CD4-positive, alpha-beta T cell (primary cell): ENCODE measurements around the gene ANKRD65. TPM values are rescaled to one million over a fixed set of nuclear protein-coding genes. Genes with fewer than 3 reads are reported as not detected.

Experiments used
- ATAC-seq: fragments of 200-7000 bp; cut with Tn5 transposase; one replicate; pipeline ENCODE4 v1.10.0; 2022; ENCODE audit warnings: mild to moderate bottlenecking; ENCODE audit not compliant: poor library complexity
- CTCF ChIA-PET: fragments of 350-600 bp; sonication (Branson Sonifier 250); formaldehyde crosslinking; loops from one replicate; lab custom pipeline; 2021; ENCODE audit warnings: antibody characterized with exemption, inconsistent platforms; lab: Charles Lee
- POLR2A ChIA-PET: fragments of 350-600 bp; sonication (Branson Sonifier 250); formaldehyde crosslinking; loops from one replicate; lab custom pipeline; 2021; ENCODE audit warnings: antibody characterized with exemption, inconsistent platforms; lab: Charles Lee
- DNase-seq, 14 experiments: peaks; one replicate each; pipeline ENCODE4 v3.0.0-alpha.2; 2013 to 2020; ENCODE audit warnings: mixed read lengths in 2 of 14
- H3K27ac ChIP-seq, 2 donors: one replicate each; pipeline versions ENCODE4 v1.5.1 to v1.7.0; 2013; ENCODE audit warnings: low read length in 2 of 2, low read depth in 1 of 2, mild to moderate bottlenecking in 1 of 2
- H3K27me3 ChIP-seq, 2 experiments: 1 replicate in 1 of 2; 2 replicates in 1 of 2; pipeline versions ENCODE4 v1.6.1 to v1.7.0; 2013; ENCODE audit warnings: low read length in 2 of 2, control low read depth in 1 of 2, mild to moderate bottlenecking in 1 of 2, moderate library complexity in 1 of 2; ENCODE audit not compliant: insufficient read depth in 2 of 2, control insufficient read depth in 1 of 2
- H3K36me3 ChIP-seq: one replicate; pipeline ENCODE4 v1.6.1; 2013; ENCODE audit warnings: low read length, control low read depth; ENCODE audit not compliant: insufficient read depth
- H3K4me1 ChIP-seq: one replicate; pipeline ENCODE4 v1.6.1; 2013; ENCODE audit warnings: low read length, control low read depth; ENCODE audit not compliant: insufficient read depth
- H3K4me3 ChIP-seq: one replicate; pipeline ENCODE4 v1.5.1; 2013; ENCODE audit warnings: mild to moderate bottlenecking, low read length, moderate library complexity
- H3K9me3 ChIP-seq, 2 experiments: 1 replicate in 1 of 2; 2 replicates in 1 of 2; pipeline versions ENCODE4 v1.6.1 to v1.7.0; 2013; ENCODE audit warnings: low read length in 2 of 2, mild to moderate bottlenecking in 2 of 2, control low read depth in 1 of 2, moderate library complexity in 1 of 2; ENCODE audit not compliant: control insufficient read depth in 1 of 2, insufficient read depth in 1 of 2
- H3K27ac Mint-ChIP-seq: one replicate; pipeline ENCODE4 v1.8.0; 2020; ENCODE audit warnings: mixed read lengths
- H3K27me3 Mint-ChIP-seq: one replicate; pipeline ENCODE4 v1.8.0; 2021; ENCODE audit warnings: mixed read lengths
- H3K36me3 Mint-ChIP-seq: one replicate; pipeline ENCODE4 v1.8.0; 2021; ENCODE audit warnings: low read depth, mixed read lengths
- H3K4me1 Mint-ChIP-seq: one replicate; pipeline ENCODE4 v1.8.0; 2021; ENCODE audit warnings: low read depth, mixed read lengths
- H3K4me3 Mint-ChIP-seq: one replicate; pipeline ENCODE4 v1.8.0; 2020; ENCODE audit warnings: mild to moderate bottlenecking, mixed read lengths
- H3K9me3 Mint-ChIP-seq: one replicate; pipeline ENCODE4 v1.8.0; 2020; ENCODE audit warnings: mixed read lengths
- CTCF ChIP-seq: fragments of 200-600 bp; IDR thresholded peaks from one replicate; pipeline ENCODE4 v1.8.0; 2022; ENCODE audit warnings: antibody characterized with exemption, mild to moderate bottlenecking
- intact Hi-C, 2 experiments: fragments of 100-400 bp; cut with DNase I in 1 of 2; cut with micrococcal nuclease in 1 of 2; formaldehyde crosslinking; loops; one replicate each; pipeline versions ENCODE4 v1.15.1 to v1.9.0; 2023 to 2025; cut with DNase I, micrococcal nuclease
- total RNA-seq, 174 experiments: library from RNA in 2 of 174; stranded (reverse) in 2 of 174; gene quantifications; one replicate each; pipeline ENCODE4 v1.2.3 and lab custom pipeline; 2021 to 2026

ANKRD65 gene
- total RNA-seq, 2 experiments from 2014 or later = not detected

- no peaks in the 10 kb centered on the region for H3K9me3 Mint-ChIP-seq
- no peak for DNase-seq
- TF ChIP-seq CTCF = no peak
- H3K4me1 ChIP-seq = peaks cover under 1% of the 10 kb centered on the region
- intact Hi-C loops = no loop called here
- no peak overlapping the region for H3K27ac Mint-ChIP-seq
- no peak overlapping the region for H3K27ac ChIP-seq
- peaks cover 7% of the 10 kb centered on the region for H3K36me3 Mint-ChIP-seq
- no peak for ATAC-seq
- no peaks in the 10 kb centered on the region for H3K4me1 Mint-ChIP-seq
- ChIA-PET CTCF (no interaction called here), POLR2A (interaction anchor here (0.6 kb wide), 1 partner anchor 40 kb away, joined by 4 read pairs; the partner anchor contains the start of gene ANKRD65)
- no peak overlapping the region for H3K4me3 ChIP-seq
- no peaks in the 10 kb centered on the region for H3K27me3 Mint-ChIP-seq
- H3K9me3 ChIP-seq = no peaks in the 10 kb centered on the region
- no peaks in the 10 kb centered on the region for H3K27me3 ChIP-seq
- peaks cover 12% of the 10 kb centered on the region for H3K36me3 ChIP-seq
- no peak overlapping the region for H3K4me3 Mint-ChIP-seq
These were observed 39.8 kb downstream of the ANKRD65 start for GRCh38 chr1:1381294-1381693.

GRCh38 chr1:1380860-1381259, 40.2 kb downstream of the ANKRD65 start:
- POLR2A ChIA-PET = interaction anchor here (0.6 kb wide), 1 partner anchor 40 kb away, joined by 4 read pairs; the partner anchor contains the start of gene ANKRD65
- CTCF ChIA-PET = no interaction called here

GRCh38 chr1:1377540-1378205, 43.4 kb downstream of the ANKRD65 start:
- H3K27me3 ChIP-seq = no peaks in the 10 kb centered on the region
- ChIA-PET CTCF (no interaction called here), POLR2A (interaction anchor here (1.5 kb wide), 1 partner anchor 21 kb away, joined by 7 read pairs; the partner anchor contains the start of gene CCNL2)
- H3K4me3 ChIP-seq = no peak overlapping the region
- Mint-ChIP-seq H3K4me3 (no peak overlapping the region), H3K36me3 (peaks cover 10% of the 10 kb centered on the region), H3K27me3 (no peaks in the 10 kb centered on the region), H3K27ac (no peak overlapping the region), H3K9me3 (no peaks in the 10 kb centered on the region), H3K4me1 (peaks cover 19% of the 10 kb centered on the region)
- ATAC-seq (no peak), DNase-seq (no peak)
- peaks cover 8% of the 10 kb centered on the region for H3K36me3 ChIP-seq
- intact Hi-C loops = loop anchor here in 1 of 2 experiments (10.0 kb wide), 1 partner anchor 73 kb away; the partner anchor contains the start of genes ACAP3 and PUSL1
- no peak overlapping the region for H3K27ac ChIP-seq
- no peaks in the 10 kb centered on the region for H3K9me3 ChIP-seq
- TF ChIP-seq CTCF = no peak
- peaks cover 30% of the 10 kb centered on the region for H3K4me1 ChIP-seq

More at GRCh38 chr1:1380860-1381259, 40.2 kb downstream of the ANKRD65 start:
- H3K36me3 ChIP-seq = peaks cover 8% of the 10 kb centered on the region
- no peak for TF ChIP-seq CTCF
- Mint-ChIP-seq H3K4me3 (no peak overlapping the region), H3K27me3 (no peaks in the 10 kb centered on the region), H3K9me3 (no peaks in the 10 kb centered on the region), H3K27ac (no peak overlapping the region), H3K4me1 (no peaks in the 10 kb centered on the region), H3K36me3 (peaks cover 3% of the 10 kb centered on the region)
- DNase-seq (no peak), ATAC-seq (no peak)
- H3K4me3 ChIP-seq = no peak overlapping the region
- intact Hi-C loops = no loop called here
- H3K9me3 ChIP-seq = no peaks in the 10 kb centered on the region
- peaks cover 5% of the 10 kb centered on the region for H3K4me1 ChIP-seq
- no peaks in the 10 kb centered on the region for H3K27me3 ChIP-seq
- H3K27ac ChIP-seq = no peak overlapping the region
